CD4-positive, alpha-beta memory T cell (primary cell): ENCODE measurements around the gene ADAMTS15. TPM values are rescaled to one million over a fixed set of nuclear protein-coding genes. Genes with fewer than 3 reads are reported as not detected.
A peak's percentile ranks its signal among the peaks of the same experiment; 100 is the strongest.

Experiments
- CTCF ChIA-PET: fragments of 350-600 bp; sonication (Branson Sonifier 250); formaldehyde crosslinking; loops from one replicate; lab custom pipeline; 2021; ENCODE audit warnings: inconsistent platforms; ENCODE audit not compliant: partially characterized antibody; lab: Charles Lee
- POLR2A ChIA-PET: fragments of 350-600 bp; sonication (Branson Sonifier 250); formaldehyde crosslinking; loops from one replicate; lab custom pipeline; 2021; ENCODE audit not compliant: partially characterized antibody; lab: Charles Lee
- DNase-seq, 5 donors: peaks; one replicate each; pipeline versions ENCODE4 v3.0.0 to v3.0.0-alpha.2; 2020 to 2022; ENCODE audit warnings: mixed read lengths in 1 of 5
- H3K27ac ChIP-seq: one replicate; pipeline ENCODE4 v1.7.0; 2013; ENCODE audit warnings: low read depth, low read length
- H3K27me3 ChIP-seq: 2 replicates; pipeline ENCODE4 v1.7.0; 2013; ENCODE audit warnings: mild to moderate bottlenecking, low read length, moderate library complexity; ENCODE audit not compliant: insufficient read depth
- H3K36me3 ChIP-seq: 2 replicates; pipeline ENCODE4 v1.7.0; 2013; ENCODE audit warnings: mild to moderate bottlenecking, low read length, moderate library complexity; ENCODE audit not compliant: insufficient read depth
- H3K4me1 ChIP-seq: 2 replicates; pipeline ENCODE4 v1.7.0; 2013; ENCODE audit warnings: mild to moderate bottlenecking, low read length, moderate library complexity; ENCODE audit not compliant: insufficient read depth
- H3K4me3 ChIP-seq, 2 donors: one replicate each; pipeline ENCODE4 v1.7.0; 2013; ENCODE audit warnings: low read length in 2 of 2, mild to moderate bottlenecking in 1 of 2
- H3K9me3 ChIP-seq, 2 donors: one replicate each; pipeline ENCODE4 v1.7.0; 2013; ENCODE audit warnings: low read length in 2 of 2, control low read depth in 1 of 2; ENCODE audit not compliant: control insufficient read depth in 1 of 2
- H3K27ac Mint-ChIP-seq, 7 donors: one replicate each; pipeline ENCODE4 v1.8.0; 2020 to 2021; ENCODE audit warnings: mixed read lengths in 7 of 7, mild to moderate bottlenecking in 6 of 7, inconsistent platforms in 3 of 7, moderate library complexity in 3 of 7
- H3K27me3 Mint-ChIP-seq, 2 donors: one replicate each; pipeline ENCODE4 v1.8.0; 2020 to 2021; ENCODE audit warnings: mixed read lengths in 2 of 2
- H3K36me3 Mint-ChIP-seq, 2 donors: one replicate each; pipeline ENCODE4 v1.8.0; 2020 to 2021; ENCODE audit warnings: mixed read lengths in 2 of 2, inconsistent platforms in 1 of 2, mild to moderate bottlenecking in 1 of 2
- H3K4me1 Mint-ChIP-seq, 4 donors: one replicate each; pipeline ENCODE4 v1.8.0; 2020 to 2021; ENCODE audit warnings: mixed read lengths in 4 of 4, mild to moderate bottlenecking in 1 of 4
- H3K4me3 Mint-ChIP-seq, 8 donors: one replicate each; pipeline ENCODE4 v1.8.0; 2020 to 2021; ENCODE audit warnings: mixed read lengths in 8 of 8, mild to moderate bottlenecking in 7 of 8, moderate library complexity in 6 of 8, inconsistent platforms in 3 of 8
- H3K9me3 Mint-ChIP-seq, 8 donors: one replicate each; pipeline ENCODE4 v1.8.0; 2020 to 2021; ENCODE audit warnings: mixed read lengths in 8 of 8, mild to moderate bottlenecking in 5 of 8, inconsistent platforms in 3 of 8, moderate library complexity in 1 of 8
- intact Hi-C: fragments of 100-400 bp; cut with micrococcal nuclease; formaldehyde crosslinking; loops from one replicate; pipeline ENCODE4 v1.15.1; 2023
- polyA plus RNA-seq, 2 donors: library from polyadenylated mRNA; unstranded; fragments of 300-500 nt; fragmentation: Illumina TruSeq; gene quantifications; one replicate each; pipeline ENCODE4 v1.2.3, GENCODE V29; 2021
- total RNA-seq, 2 experiments: library from RNA; stranded (reverse); gene quantifications; one replicate each; pipeline ENCODE4 v1.2.3, GENCODE V29; 2021

ADAMTS15 gene
- total and polyA plus RNA-seq, 4 experiments from 2014 or later, result not detected

- ChIA-PET POLR2A (no interaction called here), CTCF (no interaction called here)
- Histone ChIP-seq H3K9me3 (no peaks in the 10 kb centered on the region), H3K4me3 (no peak overlapping the region), H3K27me3 (no peaks in the 10 kb centered on the region), H3K4me1 (no peaks in the 10 kb centered on the region), H3K36me3 (no peaks in the 10 kb centered on the region), H3K27ac (no peak overlapping the region)
- H3K4me3 Mint-ChIP-seq, result no peak overlapping the region
- H3K9me3 Mint-ChIP-seq, result peaks cover 0 to under 1% (median 0%) of the 10 kb centered on the region in 8 donors
- no peaks in the 10 kb centered on the region for H3K36me3 Mint-ChIP-seq
- peaks cover 1 to 2% of the 10 kb centered on the region in 2 donors for H3K27me3 Mint-ChIP-seq
- intact Hi-C loops, result no loop called here
- H3K27ac Mint-ChIP-seq, result peak overlapping the region in 1 of 7 donors; percentile 33
- no peaks in the 10 kb centered on the region for H3K4me1 Mint-ChIP-seq
- no peak for DNase-seq
Measured at GRCh38 chr11:130488848-130489584, 40.6 kb downstream of the ADAMTS15 start.

- Histone ChIP-seq H3K4me1 (no peaks in the 10 kb centered on the region), H3K9me3 (no peaks in the 10 kb centered on the region), H3K4me3 (no peak overlapping the region), H3K27me3 (no peaks in the 10 kb centered on the region), H3K36me3 (no peaks in the 10 kb centered on the region), H3K27ac (no peak overlapping the region)
- ChIA-PET CTCF (no interaction called here), POLR2A (no interaction called here)
- Mint-ChIP-seq H3K4me3 (no peak overlapping the region), H3K27ac (no peak overlapping the region), H3K9me3 (peaks cover 0 to 3% (median 0%) of the 10 kb centered on the region in 8 donors), H3K27me3 (peaks cover 1 to 2% of the 10 kb centered on the region in 2 donors), H3K36me3 (no peaks in the 10 kb centered on the region), H3K4me1 (no peaks in the 10 kb centered on the region)
- no peak for DNase-seq
- intact Hi-C loops, result no loop called here
Measured at GRCh38 chr11:130489716-130490115, 41.3 kb downstream of the ADAMTS15 start.

GRCh38 chr11:130490682-130491449, 42.4 kb downstream of the ADAMTS15 start:
- H3K36me3 ChIP-seq, result no peaks in the 10 kb centered on the region
- no peak overlapping the region for H3K4me3 ChIP-seq
- CTCF ChIA-PET, result no interaction called here
- Mint-ChIP-seq H3K36me3 (no peaks in the 10 kb centered on the region), H3K4me1 (no peaks in the 10 kb centered on the region), H3K4me3 (no peak overlapping the region), H3K27me3 (peaks cover 2% of the 10 kb centered on the region in 2 donors), H3K9me3 (peaks cover 0 to 3% (median 0%) of the 10 kb centered on the region in 8 donors), H3K27ac (no peak overlapping the region)
- no peaks in the 10 kb centered on the region for H3K4me1 ChIP-seq
- no peak overlapping the region for H3K27ac ChIP-seq
- H3K27me3 ChIP-seq, result no peaks in the 10 kb centered on the region
- H3K9me3 ChIP-seq, result no peaks in the 10 kb centered on the region
- intact Hi-C loops, result no loop called here
- POLR2A ChIA-PET, result no interaction called here
- no peak for DNase-seq

GRCh38 chr11:130498181-130498580, 49.7 kb downstream of the ADAMTS15 start:
- Histone ChIP-seq H3K36me3 (no peaks in the 10 kb centered on the region), H3K4me1 (no peaks in the 10 kb centered on the region), H3K27ac (no peak overlapping the region), H3K9me3 (no peaks in the 10 kb centered on the region), H3K27me3 (no peaks in the 10 kb centered on the region), H3K4me3 (no peak overlapping the region)
- Mint-ChIP-seq H3K9me3 (peaks cover 0 to 10% (median 2%) of the 10 kb centered on the region in 8 donors), H3K4me3 (no peak overlapping the region), H3K27ac (no peak overlapping the region), H3K4me1 (no peaks in the 10 kb centered on the region), H3K36me3 (peaks cover 0 to 1% of the 10 kb centered on the region in 2 donors), H3K27me3 (peaks cover 7 to 9% of the 10 kb centered on the region in 2 donors)
- CTCF ChIA-PET, result no interaction called here
- no peak for DNase-seq
- POLR2A ChIA-PET, result no interaction called here
- intact Hi-C loops, result no loop called here

GRCh38 chr11:130499828-130500227, 51.4 kb downstream of the ADAMTS15 start:
- DNase-seq, result no peak
- H3K27ac ChIP-seq, result no peak overlapping the region
- H3K4me3 ChIP-seq, result no peak overlapping the region
- intact Hi-C loops, result no loop called here
- H3K4me1 Mint-ChIP-seq, result no peaks in the 10 kb centered on the region
- POLR2A ChIA-PET, result no interaction called here
- peaks cover 3% of the 10 kb centered on the region for H3K27me3 ChIP-seq
- peaks cover 0 to 22% (median 5%) of the 10 kb centered on the region in 8 donors for H3K9me3 Mint-ChIP-seq
- no peak overlapping the region for H3K4me3 Mint-ChIP-seq
- CTCF ChIA-PET, result no interaction called here
- no peaks in the 10 kb centered on the region for H3K36me3 ChIP-seq
- H3K4me1 ChIP-seq, result no peaks in the 10 kb centered on the region
- no peak overlapping the region for H3K27ac Mint-ChIP-seq
- H3K27me3 Mint-ChIP-seq, result peaks cover 10 to 15% of the 10 kb centered on the region in 2 donors
- H3K9me3 ChIP-seq, result no peaks in the 10 kb centered on the region
- peaks cover 0 to 5% of the 10 kb centered on the region in 2 donors for H3K36me3 Mint-ChIP-seq

GRCh38 chr11:130504317-130504716, 55.9 kb downstream of the ADAMTS15 start:
- Histone ChIP-seq H3K4me1 (no peaks in the 10 kb centered on the region), H3K36me3 (no peaks in the 10 kb centered on the region), H3K27ac (no peak overlapping the region), H3K27me3 (peaks cover 3% of the 10 kb centered on the region), H3K4me3 (no peak overlapping the region), H3K9me3 (no peaks in the 10 kb centered on the region)
- H3K36me3 Mint-ChIP-seq, result peaks cover 5 to 8% of the 10 kb centered on the region in 2 donors
- intact Hi-C loops, result no loop called here
- no peaks in the 10 kb centered on the region for H3K4me1 Mint-ChIP-seq
- peaks cover 3 to 48% (median 27%) of the 10 kb centered on the region in 8 donors for H3K9me3 Mint-ChIP-seq
- ChIA-PET CTCF (no interaction called here), POLR2A (no interaction called here)
- H3K27me3 Mint-ChIP-seq, result peaks cover 11 to 20% of the 10 kb centered on the region in 2 donors
- DNase-seq, result no peak
- no peak overlapping the region for H3K4me3 Mint-ChIP-seq
- H3K27ac Mint-ChIP-seq, result no peak overlapping the region

- POLR2A ChIA-PET, result no interaction called here
- H3K27me3 ChIP-seq, result no peaks in the 10 kb centered on the region
- Mint-ChIP-seq H3K4me1 (no peaks in the 10 kb centered on the region), H3K27ac (no peak overlapping the region), H3K9me3 (peaks cover 3 to 42% (median 23%) of the 10 kb centered on the region in 8 donors), H3K27me3 (peaks cover 3 to 11% of the 10 kb centered on the region in 2 donors), H3K4me3 (no peak overlapping the region), H3K36me3 (peaks cover 0 to 8% of the 10 kb centered on the region in 2 donors)
- no peak for DNase-seq
- CTCF ChIA-PET, result no interaction called here
- intact Hi-C loops, result no loop called here
- no peak overlapping the region for H3K4me3 ChIP-seq
- H3K27ac ChIP-seq, result no peak overlapping the region
- no peaks in the 10 kb centered on the region for H3K36me3 ChIP-seq
- H3K9me3 ChIP-seq, result no peaks in the 10 kb centered on the region
- H3K4me1 ChIP-seq, result no peaks in the 10 kb centered on the region
Measured at GRCh38 chr11:130508913-130509312, 60.5 kb downstream of the ADAMTS15 start.
